Nephron (organoid): Measurements from ENCODE around the gene SSH2.

Experiments
- H3K27ac Mint-ChIP-seq, 3 experiments: 2 replicates each; pipeline ENCODE4 v1.8.0; 2020; ENCODE audit warnings: mixed read lengths in 3 of 3, mild to moderate bottlenecking in 2 of 3, moderate library complexity in 1 of 3
- H3K27me3 Mint-ChIP-seq: 2 replicates; pipeline ENCODE4 v1.8.0; 2021; ENCODE audit warnings: low read depth, mild to moderate bottlenecking, moderate library complexity, mixed read lengths
- H3K36me3 Mint-ChIP-seq: 2 replicates; pipeline ENCODE4 v1.8.0; 2020; ENCODE audit warnings: low read depth, mixed read lengths
- H3K4me1 Mint-ChIP-seq: 2 replicates; pipeline ENCODE4 v1.8.0; 2020; ENCODE audit warnings: mixed read lengths
- H3K4me3 Mint-ChIP-seq, 3 experiments: 2 replicates each; pipeline ENCODE4 v1.8.0; 2020; ENCODE audit warnings: mild to moderate bottlenecking in 3 of 3, mixed read lengths in 3 of 3, moderate library complexity in 2 of 3
- H3K9me3 Mint-ChIP-seq: 2 replicates; pipeline ENCODE4 v1.8.0; 2020; ENCODE audit warnings: mixed read lengths
- CTCF ChIP-seq, 3 experiments: fragments of 200-600 bp; sonication (generic); IDR thresholded peaks; one replicate each; pipeline ENCODE4 v1.5.0; 2021; ENCODE audit warnings: antibody characterized with exemption in 3 of 3; ENCODE audit not compliant: unreplicated experiment in 3 of 3

Gene SSH2

GRCh38 chr17:29717817-29718216 lies 212.2 kb downstream of the SSH2 start:
- H3K4me1 Mint-ChIP-seq = peaks cover 29% of the 10 kb centered on the region
- no peaks in the 10 kb centered on the region for H3K9me3 Mint-ChIP-seq
- no peaks in the 10 kb centered on the region for H3K27me3 Mint-ChIP-seq
- H3K27ac Mint-ChIP-seq = peak overlapping the region in 1 of 3 experiments; percentile 82
- no peak overlapping the region for H3K4me3 Mint-ChIP-seq
- H3K36me3 Mint-ChIP-seq = no peaks in the 10 kb centered on the region
- TF ChIP-seq CTCF (IDR thresholded peaks at IDR 0.05; ENCODE audit: unreplicated experiment in 3 of 3) = no peak

GRCh38 chr17:29716566-29716965 lies 213.5 kb downstream of the SSH2 start:
- H3K27ac Mint-ChIP-seq = peak overlapping the region in 1 of 3 experiments; percentile 37
- no peaks in the 10 kb centered on the region for H3K36me3 Mint-ChIP-seq
- TF ChIP-seq CTCF (IDR thresholded peaks at IDR 0.05; ENCODE audit: unreplicated experiment in 3 of 3) = no peak
- H3K9me3 Mint-ChIP-seq = no peaks in the 10 kb centered on the region
- peaks cover 19% of the 10 kb centered on the region for H3K4me1 Mint-ChIP-seq
- H3K4me3 Mint-ChIP-seq = no peak overlapping the region
- no peaks in the 10 kb centered on the region for H3K27me3 Mint-ChIP-seq

- Mint-ChIP-seq H3K4me3 (no peak overlapping the region), H3K9me3 (no peaks in the 10 kb centered on the region), H3K36me3 (no peaks in the 10 kb centered on the region), H3K27ac (peak overlapping the region in 1 of 3 experiments; percentile 24), H3K27me3 (no peaks in the 10 kb centered on the region), H3K4me1 (peaks cover 16% of the 10 kb centered on the region)
- no peak for TF ChIP-seq CTCF (IDR thresholded peaks at IDR 0.05; ENCODE audit: unreplicated experiment in 3 of 3)
Measured at GRCh38 chr17:29715680-29716079, 214.3 kb downstream of the SSH2 start.

DNA sequence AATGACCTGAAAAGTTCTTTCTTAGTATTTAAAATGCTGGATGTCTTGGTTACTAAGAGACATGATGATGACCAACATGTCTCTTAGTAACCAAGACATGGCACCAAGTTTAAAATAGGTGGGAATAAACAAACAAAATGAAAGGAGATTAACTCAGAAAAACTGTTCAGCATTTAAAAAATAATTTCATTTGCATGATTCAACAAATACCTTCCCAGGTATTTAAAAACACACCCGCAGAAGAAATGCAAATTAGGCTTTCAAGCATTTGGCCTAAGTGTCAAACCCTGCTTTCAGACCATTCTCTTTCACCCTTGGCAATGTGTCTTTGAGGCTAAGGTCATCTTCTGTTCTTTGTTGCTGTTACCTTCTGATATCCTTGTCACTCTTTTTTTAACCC lies 215.9 kb downstream of the SSH2 start:
- H3K27me3 Mint-ChIP-seq = no peaks in the 10 kb centered on the region

DNA sequence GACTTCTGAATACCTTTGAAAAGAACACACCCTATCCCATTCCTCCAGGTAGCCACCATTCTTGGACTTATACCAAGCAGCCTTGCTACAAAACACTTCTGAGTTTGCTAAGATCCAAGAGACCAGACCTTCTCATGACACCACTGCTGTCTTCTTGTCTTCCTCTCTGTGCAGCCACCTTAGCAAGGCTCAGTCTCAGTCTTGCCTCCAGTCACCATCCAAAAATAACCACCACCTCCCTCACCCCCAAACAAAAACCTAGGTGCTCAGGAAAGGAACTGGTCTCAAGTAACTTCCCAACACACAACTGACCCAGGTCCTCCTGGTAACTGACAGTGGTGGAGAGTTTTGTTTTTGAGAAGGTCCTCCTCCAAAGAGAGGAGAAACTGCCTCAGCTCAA lies 216.4 kb downstream of the SSH2 start:
- H3K4me3 Mint-ChIP-seq = no peak overlapping the region
- no peaks in the 10 kb centered on the region for H3K9me3 Mint-ChIP-seq
- peak overlapping the region in 2 of 3 experiments; percentile 37 to 52 for H3K27ac Mint-ChIP-seq
- TF ChIP-seq CTCF (IDR thresholded peaks at IDR 0.05; ENCODE audit: unreplicated experiment in 3 of 3) = no peak
- H3K4me1 Mint-ChIP-seq = peaks cover 19% of the 10 kb centered on the region
- no peaks in the 10 kb centered on the region for H3K27me3 Mint-ChIP-seq
- no peaks in the 10 kb centered on the region for H3K36me3 Mint-ChIP-seq

More for the DNA sequence above, 215.9 kb downstream of the SSH2 start:
- TF ChIP-seq CTCF (IDR thresholded peaks at IDR 0.05; ENCODE audit: unreplicated experiment in 3 of 3) = no peak
- Mint-ChIP-seq H3K36me3 (no peaks in the 10 kb centered on the region), H3K4me1 (peaks cover 19% of the 10 kb centered on the region), H3K4me3 (no peak overlapping the region), H3K9me3 (no peaks in the 10 kb centered on the region), H3K27ac (no peak overlapping the region)

GRCh38 chr17:29711588-29712385 lies 218.2 kb downstream of the SSH2 start:
- Mint-ChIP-seq H3K36me3 (no peaks in the 10 kb centered on the region), H3K27me3 (no peaks in the 10 kb centered on the region), H3K4me3 (no peak overlapping the region), H3K27ac (peak overlapping the region in 2 of 3 experiments; percentile 80 to 83), H3K4me1 (peaks cover 14% of the 10 kb centered on the region), H3K9me3 (no peaks in the 10 kb centered on the region)
- no peak for TF ChIP-seq CTCF (IDR thresholded peaks at IDR 0.05; ENCODE audit: unreplicated experiment in 3 of 3)
